CD1c-positive myeloid dendritic cell (primary cell): Measurements from ENCODE around the gene CYS1.
"Not testable (repeated sequence)": the region's sequence is repeated elsewhere in the genome, so short reads cannot be mapped to it uniquely, and the experiment has no call there.

Source experiments
- DNase-seq: peaks from one replicate; pipeline ENCODE4 v3.0.0-alpha.2; 2016; ENCODE audit errors: extremely low spot score

Gene CYS1

GRCh38 chr2:10012963-10013461 is 67.2 kb downstream of the CYS1 start:
- no peak for DNase-seq

GRCh38 chr2:10012366-10012962 is 67.7 kb downstream of the CYS1 start:
- not testable (repeated sequence) for DNase-seq

- DNase-seq: not testable (repeated sequence)
Observed at GRCh38 chr2:10011606-10012325, 68.4 kb downstream of the CYS1 start.

GRCh38 chr2:10010861-10011605 is 69.2 kb downstream of the CYS1 start:
- not testable (repeated sequence) for DNase-seq

GRCh38 chr2:10009811-10010781 is 70.1 kb downstream of the CYS1 start:
- no peak for DNase-seq

- no peak for DNase-seq
Observed at GRCh38 chr2:10009271-10009810, 70.9 kb downstream of the CYS1 start.

- no peak for DNase-seq
Observed at GRCh38 chr2:10008809-10009176, 71.4 kb downstream of the CYS1 start.

- no peak for DNase-seq
Observed at GRCh38 chr2:10007921-10008808, 72.0 kb downstream of the CYS1 start.

GRCh38 chr2:10007435-10007834 is 72.8 kb downstream of the CYS1 start:
- DNase-seq: no peak
